Right lobe of liver (tissue), 6 donors: Measurements from ENCODE around the gene CCT6B. TPM values are rescaled to one million over a fixed set of nuclear protein-coding genes. Genes with fewer than 3 reads are reported as not detected.

ENCODE experiments used
- ATAC-seq, 4 donors: fragments of 200-7000 bp; cut with Tn5 transposase; one replicate each; pipeline ENCODE4 v1.9.1; 2020; ENCODE audit warnings: mild to moderate bottlenecking in 4 of 4, moderate library complexity in 4 of 4
- DNase-seq, 3 donors: peaks; one replicate each; pipeline ENCODE4 v3.0.0-alpha.2; 2020
- H3K27ac ChIP-seq, 3 donors: fragments of 200-600 bp; one replicate each; pipeline ENCODE4 v1.8.0; 2022
- H3K27me3 ChIP-seq, 2 donors: fragments of 200-600 bp; one replicate each; pipeline ENCODE4 v1.8.0; 2022
- H3K36me3 ChIP-seq, 4 donors: fragments of 200-600 bp; sonication (generic) in 1 of 4; one replicate each; pipeline versions ENCODE4 v1.5.1 to v1.8.0; 2017 to 2022; ENCODE audit warnings: control low read depth in 1 of 4
- H3K4me1 ChIP-seq, 4 donors: fragments of 200-600 bp; sonication (generic) in 1 of 4; one replicate each; pipeline versions ENCODE4 v1.5.1 to v1.8.0; 2017 to 2022; ENCODE audit warnings: control low read depth in 1 of 4
- H3K4me3 ChIP-seq, 3 donors: fragments of 200-600 bp; one replicate each; pipeline ENCODE4 v1.8.0; 2022
- H3K9me3 ChIP-seq, 4 donors: fragments of 200-600 bp; sonication (generic) in 1 of 4; one replicate each; pipeline versions ENCODE4 v1.5.1 to v1.8.0; 2017 to 2022; ENCODE audit warnings: control low read depth in 1 of 4
- CTCF ChIP-seq, 4 donors: fragments of 200-600 bp in 3 of 4; fragments of 450-650 bp in 1 of 4; IDR thresholded peaks; one replicate each; pipeline versions ENCODE4 v1.5.1 to v1.8.0; 2016 to 2022; ENCODE audit warnings: antibody characterized with exemption in 4 of 4, mild to moderate bottlenecking in 2 of 4
- POLR2A ChIP-seq: fragments of 450-650 bp; IDR thresholded peaks from one replicate; pipeline ENCODE4 v1.6.1; 2017; ENCODE audit warnings: antibody characterized with exemption, mild to moderate bottlenecking
- WGBS: methylation state at CpG from one replicate; pipeline ENCODE4 v1.1.6; 2018; ENCODE audit warnings: low coverage, low lambda C conversion rate; ENCODE audit not compliant: insufficient coverage; ENCODE audit errors: missing lambda C conversion rate; 5-methylcytosine and 5-hydroxymethylcytosine counted together
- intact Hi-C, 2 donors: fragments of 100-400 bp; cut with DNase I; formaldehyde crosslinking; loops; one replicate each; pipeline versions ENCODE4 v1.11.2 to v1.14.1; 2022
- total RNA-seq, 6 experiments: library from RNA; depleted of rRNA in 2 of 6; stranded (reverse); fragments of >200 nt in 2 of 6; fragmentation: NEBNext Ultra II Directional in 3 of 6; extraction: Animal tissue kit (Norgen Biotek cat#: 25700) in 3 of 6; gene quantifications; one replicate each; pipeline versions ENCODE4 v1.1.0 to v1.2.4, GENCODE V29; 2016 to 2023
- donor health status: DM: no; HTN: yes; CAD: no.
- donor health status: DM: no; HTN: no; CAD: no.
- donor health status: DM: no; HTN: no; CAD: no.
- donor health status: DM: no; HTN: yes; CAD: no.
- donor health status: DM: no; HTN: yes; CAD: no.

The CCT6B gene
- total RNA-seq, 6 experiments from 2014 or later, result 0.31 to 2.4 (median 1.1) TPM

DNA sequence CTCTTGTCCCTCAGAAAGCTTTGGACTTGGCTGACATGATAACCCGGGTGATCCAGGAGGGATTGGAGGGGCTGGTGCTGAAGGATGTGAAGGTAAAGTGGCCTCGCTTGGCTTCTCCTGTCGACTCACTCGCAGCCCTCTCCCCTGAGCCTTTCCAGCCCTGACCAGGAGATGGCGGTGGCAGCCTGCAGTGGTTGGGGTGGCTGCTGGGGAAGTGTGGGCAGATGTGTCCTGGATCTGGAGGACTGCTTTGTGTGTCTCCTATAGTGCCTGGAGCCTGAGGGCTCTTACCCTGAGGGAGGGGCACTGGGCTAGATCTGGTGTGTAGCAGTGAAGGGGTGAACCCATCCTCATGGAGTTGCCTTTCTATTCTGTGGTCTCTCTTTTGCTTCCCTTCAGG lies 36.9 kb upstream of the CCT6B start:
- ATAC-seq (peak; percentile 93 to 97 (median 94)), DNase-seq (peak; percentile 76 to 83 (median 78))
- WGBS, result 34% methylated on average over 3 of the region's 5 CpGs
- no peaks in the 10 kb centered on the region for H3K9me3 ChIP-seq
- no peaks in the 10 kb centered on the region for H3K27me3 ChIP-seq
- intact Hi-C loops, result loop anchor here (10.0 kb wide), 2 partner anchors 97 to 117 kb away; partner anchors contain the start of gene RAD51D (in 1 of the 2)
- H3K36me3 ChIP-seq, result peaks cover 0 to 22% (median 3%) of the 10 kb centered on the region in 4 donors
- no peaks in the 10 kb centered on the region for H3K4me1 ChIP-seq
- H3K27ac ChIP-seq, result no peak overlapping the region
- H3K4me3 ChIP-seq, result no peak overlapping the region
- TF ChIP-seq POLR2A (no peak), CTCF (IDR thresholded peaks at IDR 0.05) (peak; percentile 81 to 90 (median 86))

DNA sequence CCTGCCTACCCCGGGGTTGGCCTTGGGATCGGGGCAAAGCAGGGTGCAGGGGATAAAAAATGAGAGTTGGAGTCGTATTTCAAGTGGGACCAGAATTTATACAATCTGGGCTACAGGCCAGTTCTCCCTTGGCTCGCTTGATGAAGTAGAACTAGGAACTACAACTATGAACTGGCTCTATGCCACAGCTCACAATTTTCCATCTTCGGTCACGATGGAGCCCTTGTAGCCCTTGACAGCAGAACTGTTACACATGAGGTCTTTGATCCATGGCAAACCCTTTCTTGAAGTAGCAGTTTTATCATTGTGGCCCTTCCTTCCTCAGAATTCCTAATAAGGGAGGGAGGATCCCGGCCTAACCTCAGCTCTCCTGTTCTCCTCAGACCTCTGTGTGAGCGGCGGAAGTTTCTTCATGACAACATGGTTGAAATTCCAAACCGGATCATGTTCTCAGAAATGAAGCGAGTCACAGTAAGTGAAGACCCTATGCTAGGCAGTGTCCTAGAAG lies 36.1 kb upstream of the CCT6B start:
- ATAC-seq, result peak in 3 of 4 donors; percentile 9 to 43 (median 13)
- TF ChIP-seq POLR2A (no peak), CTCF (IDR thresholded peaks at IDR 0.05) (no peak)
- Histone ChIP-seq H3K4me1 (no peaks in the 10 kb centered on the region), H3K9me3 (no peaks in the 10 kb centered on the region), H3K36me3 (peaks cover 0 to 30% (median 7%) of the 10 kb centered on the region in 4 donors), H3K4me3 (no peak overlapping the region), H3K27me3 (no peaks in the 10 kb centered on the region), H3K27ac (no peak overlapping the region)
- intact Hi-C loops, result loop anchor here (10.0 kb wide), 2 partner anchors 97 to 117 kb away; partner anchors contain the start of gene RAD51D (in 1 of the 2)
- 66% methylated on average over 9 of the region's 11 CpGs for WGBS
- no peak for DNase-seq

- Histone ChIP-seq H3K27me3 (no peaks in the 10 kb centered on the region), H3K4me1 (no peaks in the 10 kb centered on the region), H3K9me3 (no peaks in the 10 kb centered on the region), H3K4me3 (no peak overlapping the region), H3K36me3 (peaks cover 0 to 37% (median 11%) of the 10 kb centered on the region in 4 donors), H3K27ac (no peak overlapping the region)
- TF ChIP-seq CTCF (IDR thresholded peaks at IDR 0.05) (no peak), POLR2A (no peak)
- 72% methylated on average over 3 of the region's 3 CpGs for WGBS
- DNase-seq (no peak), ATAC-seq (no peak)
- intact Hi-C loops, result loop anchor here (10.0 kb wide), 2 partner anchors 98 to 118 kb away; partner anchors contain the start of gene RAD51D (in 1 of the 2)
These were observed 35.4 kb upstream of the CCT6B start for GRCh38 chr17:34996422-34997285.

DNA sequence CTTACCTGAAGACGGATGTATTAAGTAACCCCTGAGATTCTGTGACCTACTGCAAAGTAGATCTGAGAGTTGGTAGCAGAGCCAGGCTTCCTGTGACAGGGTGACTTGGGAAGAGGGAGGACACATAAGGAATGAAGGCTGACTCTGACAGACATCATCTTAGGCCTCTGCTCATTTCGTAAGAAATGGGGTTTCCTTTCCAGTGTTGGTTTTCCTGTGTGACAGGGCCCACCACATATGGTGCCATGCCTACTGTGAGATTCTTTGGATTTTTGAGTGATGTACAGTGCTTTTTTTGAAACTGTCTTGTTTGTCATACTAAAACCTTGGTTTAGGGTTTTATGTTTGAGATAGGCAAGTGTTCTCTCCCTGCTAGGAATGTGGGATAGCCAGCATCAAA lies 31.8 kb upstream of the CCT6B start:
- 64% methylated on average over 1 of the region's 2 CpGs for whole genome bisulfite sequencing
- H3K36me3 ChIP-seq, result peaks cover 0 to 52% (median 14%) of the 10 kb centered on the region in 4 donors
- no peaks in the 10 kb centered on the region for H3K4me1 ChIP-seq
- H3K27ac ChIP-seq, result no peak overlapping the region
- H3K9me3 ChIP-seq, result no peaks in the 10 kb centered on the region
- no peaks in the 10 kb centered on the region for H3K27me3 ChIP-seq
- no peak overlapping the region for H3K4me3 ChIP-seq
- no peak for ATAC-seq
- intact Hi-C loops, result loop anchor here (10.0 kb wide), 2 partner anchors 102 to 122 kb away; partner anchors contain the start of gene RAD51D (in 1 of the 2)
- DNase-seq, result no peak
- TF ChIP-seq CTCF (IDR thresholded peaks at IDR 0.05) (no peak), POLR2A (no peak)
